ENCODE measurements around the gene NEU2.
"Not testable (repeated sequence)": the region's sequence is repeated elsewhere in the genome, so short reads cannot be mapped to it uniquely, and the experiment has no call there.

NEU2 gene

DNA sequence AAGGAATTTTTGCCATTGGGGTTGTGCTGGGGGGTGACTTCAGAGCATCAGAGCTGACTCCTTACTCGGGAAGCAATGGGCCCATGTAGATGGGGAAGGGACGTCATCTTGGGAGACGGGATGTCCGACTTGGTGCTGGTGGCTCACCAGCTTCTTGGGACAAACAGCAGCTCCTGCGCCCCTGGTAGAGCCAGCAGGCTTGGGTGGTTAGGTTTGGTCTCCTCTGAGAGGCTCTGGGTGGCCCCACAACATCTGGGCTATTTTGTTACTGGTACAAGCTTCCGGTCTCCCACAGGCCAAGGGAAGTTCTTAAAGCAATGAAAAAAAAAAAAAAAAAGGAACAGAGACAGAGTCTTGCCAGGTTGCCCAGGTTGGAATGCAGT lies 21.2 kb upstream of the NEU2 start:
- DNase-seq: no peak

DNA sequence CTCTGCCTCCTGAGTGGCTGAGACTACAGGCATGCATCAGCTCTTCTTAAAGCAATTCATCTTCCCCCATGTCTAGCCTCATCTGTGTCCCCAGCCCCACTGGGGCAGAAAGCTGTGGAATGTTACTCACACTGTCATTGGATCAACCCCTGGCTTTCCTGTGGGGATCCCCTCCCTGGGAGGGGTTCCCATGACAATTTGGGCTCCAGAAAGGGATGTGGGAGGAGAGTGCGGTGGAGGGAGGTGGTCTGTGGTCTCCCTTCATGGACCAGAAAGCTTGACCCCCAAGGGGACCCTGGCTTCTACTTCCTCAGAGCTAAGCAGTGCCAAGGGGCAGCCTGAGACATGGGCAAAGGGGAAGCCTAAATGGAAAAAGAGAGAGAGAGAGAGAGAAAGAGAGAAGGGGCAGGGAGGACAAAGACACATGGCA lies 20.8 kb upstream of the NEU2 start:
- no peak for DNase-seq

- no peak for DNase-seq
Measured at GRCh38 chr2:233012301-233012971, 20.0 kb upstream of the NEU2 start.

DNA sequence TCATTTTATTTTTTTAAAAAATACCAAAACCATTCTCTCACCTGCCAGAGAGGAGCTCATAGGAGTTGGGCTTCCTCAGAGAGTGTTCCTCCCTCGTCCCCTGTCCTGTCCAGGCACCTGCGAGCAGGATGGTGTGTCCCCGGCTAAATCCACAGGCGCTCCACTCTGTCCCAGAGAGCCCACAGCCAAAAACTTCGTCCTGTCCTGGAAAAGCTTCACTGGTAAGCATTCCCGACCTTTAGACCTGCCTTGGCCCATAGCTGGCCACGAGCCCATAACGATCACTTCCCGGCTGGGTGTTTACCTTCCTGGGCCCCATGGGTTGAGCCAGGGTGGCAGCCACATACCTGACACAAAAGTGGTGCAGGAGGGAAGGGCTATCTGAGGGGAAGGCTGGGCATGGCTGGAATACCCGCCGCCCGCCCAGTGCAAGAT lies 19.4 kb upstream of the NEU2 start, which contains the start of gene NGEF:
NGEF (minus strand) TSS at position 230 of the 435 bp plus-strand sequence. CDS start 38,366 bp downstream, outside the sequence.
- DNase-seq: no peak

DNA sequence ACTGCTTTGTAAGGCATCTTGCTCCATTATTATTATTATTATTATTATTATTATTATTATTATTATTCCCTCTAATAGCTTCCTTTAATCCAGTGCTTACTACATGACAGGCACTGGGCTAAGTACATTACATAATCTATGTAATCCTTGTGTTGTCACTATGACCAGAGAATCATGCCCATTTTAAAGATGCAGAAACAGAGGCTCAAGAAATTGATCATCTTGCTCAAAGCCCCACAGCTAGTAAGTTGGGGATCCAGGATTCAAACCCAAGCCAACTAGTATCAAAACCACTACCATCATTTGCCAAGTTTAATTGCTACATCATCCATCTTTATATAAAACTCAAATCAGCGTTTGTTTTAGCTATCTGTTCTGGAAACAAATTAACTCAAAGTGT lies 18.8 kb upstream of the NEU2 start:
- no peak for DNase-seq

- DNase-seq: no peak
Measured at GRCh38 chr2:233015019-233015645, 17.3 kb upstream of the NEU2 start.

- no peak for DNase-seq
Measured at GRCh38 chr2:233017947-233018346, 14.5 kb upstream of the NEU2 start.

GRCh38 chr2:233019610-233020009 lies 12.9 kb upstream of the NEU2 start:
- DNase-seq: not testable (repeated sequence)

DNA sequence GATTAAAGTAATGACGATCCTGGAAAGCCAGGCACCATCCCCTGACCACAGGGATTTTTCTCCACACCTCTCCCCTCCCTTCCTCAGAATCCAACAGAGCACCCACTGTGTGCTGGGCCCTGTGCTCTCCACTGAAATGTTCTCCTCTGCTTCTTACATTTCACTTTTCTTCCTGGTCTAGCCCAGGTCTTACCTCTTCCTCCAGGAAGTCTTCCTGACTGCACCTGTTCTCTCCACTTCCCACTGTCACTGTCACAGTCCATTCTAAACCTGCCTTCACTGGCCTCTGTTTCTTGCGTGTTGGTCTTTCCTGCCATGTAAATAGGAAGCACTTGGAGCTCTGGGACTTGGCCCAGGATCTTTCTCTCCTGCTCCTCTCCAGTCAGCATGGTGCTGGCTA lies 12.0 kb upstream of the NEU2 start:
- no peak for DNase-seq

- DNase-seq: no peak
Measured at GRCh38 chr2:233021771-233022170, 10.7 kb upstream of the NEU2 start.

DNA sequence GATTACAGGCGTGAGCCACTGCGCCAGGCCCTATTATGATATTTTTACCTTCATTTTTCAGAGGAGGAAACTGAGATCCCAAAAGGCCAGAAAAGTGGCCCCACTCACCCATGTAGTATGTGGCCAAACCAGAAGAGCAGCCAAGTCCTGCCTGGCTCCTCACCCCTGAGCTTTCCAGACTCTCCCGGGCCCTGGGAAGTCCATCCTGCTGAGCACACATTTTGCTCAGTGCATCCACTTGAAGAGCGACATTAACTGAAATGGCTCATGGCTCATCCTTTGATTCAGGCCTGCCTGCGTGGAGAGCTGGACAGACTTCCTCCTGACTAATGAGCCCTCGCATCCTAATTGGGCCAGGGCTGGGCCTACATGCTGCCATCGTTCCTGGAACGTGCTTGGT lies 9.9 kb upstream of the NEU2 start:
- no peak for DNase-seq

- DNase-seq: no peak
Measured at GRCh38 chr2:233023007-233023760, 9.3 kb upstream of the NEU2 start.

GRCh38 chr2:233023761-233024410 lies 8.6 kb upstream of the NEU2 start:
- no peak for DNase-seq

GRCh38 chr2:233025706-233026105 lies 6.8 kb upstream of the NEU2 start:
- no peak for DNase-seq

DNA sequence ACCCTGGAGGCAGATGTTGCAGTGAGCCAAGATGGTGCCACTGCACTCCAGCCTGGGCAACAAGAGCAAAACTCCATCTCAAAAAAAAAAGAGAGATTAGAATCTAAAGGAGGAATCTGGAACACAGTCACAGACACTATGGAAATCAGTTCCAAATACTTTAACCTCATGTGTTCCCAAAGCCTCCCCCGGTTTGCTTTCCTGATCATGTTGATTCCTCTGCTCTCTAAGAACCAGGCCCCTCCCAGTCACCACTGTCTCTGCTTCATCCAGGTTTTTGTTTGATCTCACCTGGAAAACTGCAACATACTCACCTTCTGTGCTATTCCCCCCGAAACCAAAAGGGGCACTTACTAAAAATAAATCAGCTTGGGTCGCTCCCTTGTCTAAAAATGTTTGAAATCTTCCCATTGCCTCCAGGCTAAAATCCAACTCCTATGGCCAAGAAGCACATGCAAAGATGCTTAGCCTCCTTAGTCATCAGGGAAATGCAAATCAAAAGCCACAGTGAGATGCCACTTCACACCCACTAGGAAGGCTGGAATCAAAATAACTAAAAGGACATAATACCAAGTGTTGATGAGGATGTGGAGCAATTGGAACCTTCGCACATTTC lies 6.2 kb upstream of the NEU2 start:
- DNase-seq: no peak

DNA sequence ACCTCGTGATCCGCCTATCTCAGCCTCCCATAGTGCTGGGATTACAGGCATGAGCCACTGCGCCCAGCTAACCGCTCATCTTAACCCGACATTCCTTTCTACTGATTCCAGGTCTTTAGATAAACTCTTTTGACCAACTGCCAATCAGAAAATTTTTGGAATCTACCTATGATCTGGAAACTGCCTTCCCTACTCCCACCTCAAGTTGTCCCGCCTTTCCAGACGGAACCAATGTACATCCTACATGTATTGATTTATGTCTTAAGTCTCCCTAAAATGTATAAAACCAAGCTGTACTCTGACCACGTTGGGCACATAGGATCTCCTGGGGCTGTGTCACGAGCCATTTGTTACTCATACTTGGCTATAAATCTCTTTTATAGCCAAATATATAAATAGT lies 3.2 kb upstream of the NEU2 start:
- DNase-seq: no peak

- DNase-seq: no peak
Measured at GRCh38 chr2:233031556-233032500, 644 bp upstream of the NEU2 start.

DNA sequence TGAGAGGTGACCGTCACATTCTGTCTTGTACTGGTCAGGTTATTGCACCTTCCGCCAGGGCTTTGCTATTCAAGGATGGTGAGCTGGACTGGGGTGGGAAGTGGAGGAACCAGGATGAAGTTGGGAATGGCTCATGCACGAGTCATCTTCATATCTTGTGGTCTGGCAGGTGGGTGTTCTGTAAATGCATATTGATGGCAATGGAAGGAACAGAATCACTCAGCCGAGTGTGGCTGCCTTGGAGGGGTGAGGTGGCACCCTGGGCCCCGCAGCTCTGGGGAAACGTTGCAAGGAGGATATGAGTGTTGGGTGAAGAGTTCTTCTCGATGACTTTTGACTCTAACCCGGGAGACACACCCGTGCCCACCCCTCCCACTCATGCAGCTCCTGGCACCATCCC lies 1.2 kb downstream of the NEU2 start:
- DNase-seq: no peak

DNA sequence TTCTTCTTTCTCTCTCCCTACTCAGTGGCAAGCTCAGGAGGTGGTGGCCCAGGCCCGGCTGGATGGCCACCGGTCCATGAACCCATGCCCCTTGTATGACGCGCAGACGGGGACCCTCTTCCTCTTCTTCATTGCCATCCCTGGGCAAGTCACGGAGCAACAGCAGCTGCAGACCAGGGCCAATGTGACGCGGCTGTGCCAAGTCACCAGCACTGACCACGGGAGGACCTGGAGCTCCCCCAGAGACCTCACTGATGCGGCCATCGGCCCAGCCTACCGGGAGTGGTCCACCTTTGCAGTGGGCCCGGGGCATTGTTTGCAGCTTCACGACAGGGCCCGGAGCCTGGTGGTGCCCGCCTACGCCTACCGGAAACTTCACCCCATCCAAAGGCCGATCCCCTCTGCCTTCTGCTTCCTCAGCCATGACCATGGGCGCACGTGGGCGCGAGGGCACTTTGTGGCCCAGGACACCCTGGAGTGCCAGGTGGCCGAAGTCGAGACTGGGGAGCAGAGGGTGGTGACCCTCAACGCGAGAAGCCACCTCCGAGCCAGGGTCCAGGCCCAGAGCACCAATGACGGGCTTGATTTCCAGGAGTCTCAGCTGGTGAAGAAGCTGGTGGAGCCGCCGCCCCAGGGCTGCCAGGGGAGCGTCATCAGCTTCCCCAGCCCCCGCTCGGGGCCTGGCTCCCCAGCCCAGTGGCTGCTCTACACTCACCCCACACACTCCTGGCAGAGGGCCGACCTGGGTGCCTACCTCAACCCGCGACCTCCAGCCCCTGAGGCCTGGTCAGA lies 1.8 kb downstream of the NEU2 start:
- DNase-seq: no peak

DNA sequence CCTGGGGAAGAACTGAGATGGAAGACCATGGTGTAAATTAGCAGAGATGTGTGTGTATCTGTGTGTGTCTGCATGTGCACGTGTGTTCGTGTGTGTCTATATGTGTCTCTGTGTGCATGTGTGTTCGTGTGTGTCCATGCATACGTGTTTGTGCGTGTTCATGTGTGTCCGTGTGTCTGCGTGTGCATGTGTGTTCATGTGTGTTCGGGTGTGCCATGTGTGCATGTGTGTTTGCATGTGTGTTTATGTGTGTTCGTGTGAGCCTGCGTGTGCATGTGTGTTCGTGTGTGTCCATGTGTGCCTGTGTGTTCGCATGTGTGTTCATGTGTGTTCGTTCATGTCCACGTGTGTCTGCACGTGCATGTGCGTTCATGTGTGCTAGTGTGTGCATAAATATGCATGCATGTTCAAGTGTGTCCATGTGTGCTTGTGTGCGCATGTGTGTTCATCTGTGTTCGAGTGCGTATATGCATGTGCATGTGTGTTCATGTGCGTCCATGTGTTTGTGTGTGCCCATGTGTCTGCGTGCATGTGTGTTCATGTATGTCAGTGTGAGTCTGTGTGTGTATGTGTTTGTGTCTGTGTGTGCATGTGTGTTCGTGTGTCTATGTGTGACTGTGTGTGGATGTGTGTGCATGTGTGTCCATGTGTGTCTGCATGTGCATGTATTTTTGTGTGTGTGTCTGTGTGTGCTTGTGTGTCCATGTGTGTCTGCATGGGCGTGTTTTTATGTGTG lies 3.1 kb downstream of the NEU2 start:
- DNase-seq: no peak

Measured in CD4-positive, alpha-beta T cell treated with Interleukin-17A for 1 hour (primary cell).